OCI-LY7 (cell line): ENCODE results near the gene KCNJ5. TPM values are rescaled to one million over a fixed set of nuclear protein-coding genes. Genes with fewer than 3 reads are reported as not detected.

Experiments
- BruUV-seq: library from RNA; stranded (reverse); fragments of 400-500 nt; replicated peaks from 2 replicates; lab custom pipeline; 2021; lab: Mats Ljungman, UMichigan
- CTCF ChIA-PET: fragments of 300-600 bp; sonication (Branson Sonifier 250); formaldehyde crosslinking; loops from one replicate; lab custom pipeline; 2022; ENCODE audit warnings: antibody characterized with exemption; ENCODE audit not compliant: unreplicated experiment; lab: Charles Lee
- POLR2A ChIA-PET: fragments of 300-600 bp; sonication (Branson Sonifier 250); formaldehyde crosslinking; loops from one replicate; lab custom pipeline; 2022; ENCODE audit warnings: antibody characterized with exemption; lab: Charles Lee
- DNase-seq: peaks from one replicate; pipeline ENCODE4 v3.0.0-alpha.2; 2015; ENCODE audit warnings: low spot score
- H2AFZ ChIP-seq: fragments of 200-600 bp; sonication (generic), shearing (Covaris generic); 2 replicates; pipeline ENCODE4 v1.6.1; 2014; ENCODE audit warnings: mild to moderate bottlenecking, antibody characterized with exemption, low read length, moderate library complexity
- H3K27ac ChIP-seq: fragments of 200-600 bp; sonication (generic); 2 replicates; pipeline ENCODE4 v1.5.1; 2014; ENCODE audit warnings: mixed run types, low read depth, mild to moderate bottlenecking, moderate library complexity, low read length, inconsistent platforms; ENCODE audit not compliant: poor library complexity, severe bottlenecking
- H3K36me3 ChIP-seq: fragments of 200-600 bp; sonication (generic); 2 replicates; pipeline ENCODE4 v1.6.1; 2014; ENCODE audit warnings: mild to moderate bottlenecking, antibody characterized with exemption, low read length, moderate library complexity, mixed read lengths; ENCODE audit not compliant: insufficient read depth
- H3K4me1 ChIP-seq: fragments of 200-600 bp; sonication (generic); 2 replicates; pipeline ENCODE4 v1.5.1; 2014; ENCODE audit warnings: mild to moderate bottlenecking, low read length; ENCODE audit not compliant: insufficient read depth, poor library complexity, severe bottlenecking
- H3K4me2 ChIP-seq: fragments of 200-600 bp; sonication (generic); 2 replicates; pipeline ENCODE4 v1.6.1; 2014; ENCODE audit warnings: mild to moderate bottlenecking, low read length
- H3K4me3 ChIP-seq: fragments of 200-600 bp; sonication (generic); 2 replicates; pipeline ENCODE4 v1.5.1; 2014; ENCODE audit warnings: mild to moderate bottlenecking, low read depth, low read length; ENCODE audit not compliant: poor library complexity, severe bottlenecking
- H3K79me2 ChIP-seq: fragments of 200-600 bp; sonication (generic); 2 replicates; pipeline ENCODE4 v1.6.1; 2016; ENCODE audit warnings: low read depth, mild to moderate bottlenecking, low read length, moderate library complexity, mixed read lengths; ENCODE audit not compliant: insufficient read depth
- H3K9me2 ChIP-seq: fragments of 200-600 bp; sonication (generic); 2 replicates; pipeline ENCODE4 v1.6.1; 2016; ENCODE audit warnings: mild to moderate bottlenecking, low read length, mixed read lengths; ENCODE audit not compliant: insufficient read depth
- H3K9me3 ChIP-seq: fragments of 200-600 bp; sonication (generic); 2 replicates; pipeline ENCODE4 v1.6.1; 2014; ENCODE audit warnings: mild to moderate bottlenecking, mixed run types, low read length, mixed read lengths
- H4K20me1 ChIP-seq: fragments of 200-600 bp; sonication (generic); 2 replicates; pipeline ENCODE4 v1.6.1; 2014; ENCODE audit warnings: mild to moderate bottlenecking, antibody characterized with exemption, low read length, moderate library complexity, mixed read lengths; ENCODE audit not compliant: insufficient read depth
- CTCF ChIP-seq: fragments of 200-600 bp; sonication (generic); conservative IDR thresholded peaks from 2 replicates; pipeline ENCODE4 v1.5.1; 2014; ENCODE audit warnings: mild to moderate bottlenecking, antibody characterized with exemption, low read length, moderate library complexity, mixed read lengths
- EZH2phosphoT487 ChIP-seq: fragments of 200-600 bp; sonication (generic); IDR thresholded peaks from 2 replicates; pipeline ENCODE4 v1.6.1; 2018; ENCODE audit warnings: low read depth, borderline replicate concordance, mild to moderate bottlenecking, mixed run types, antibody characterized with exemption, low read length, moderate library complexity, mixed read lengths
- intact Hi-C: fragments of 100-400 bp; cut with micrococcal nuclease; formaldehyde crosslinking; loops from one replicate; pipeline ENCODE4 v1.10.0; 2022; ENCODE audit not compliant: unreplicated experiment
- total RNA-seq, 2 experiments: library from RNA; depleted of rRNA in 1 of 2; stranded (reverse); fragments of >200 nt in 1 of 2; shearing (Covaris generic) in 1 of 2; gene quantifications; 2 replicates each; pipeline ENCODE4 v1.2.3, GENCODE V29; 2014 to 2022

Gene KCNJ5
- total RNA-seq, 2 experiments from 2014 or later, result not detected

DNA sequence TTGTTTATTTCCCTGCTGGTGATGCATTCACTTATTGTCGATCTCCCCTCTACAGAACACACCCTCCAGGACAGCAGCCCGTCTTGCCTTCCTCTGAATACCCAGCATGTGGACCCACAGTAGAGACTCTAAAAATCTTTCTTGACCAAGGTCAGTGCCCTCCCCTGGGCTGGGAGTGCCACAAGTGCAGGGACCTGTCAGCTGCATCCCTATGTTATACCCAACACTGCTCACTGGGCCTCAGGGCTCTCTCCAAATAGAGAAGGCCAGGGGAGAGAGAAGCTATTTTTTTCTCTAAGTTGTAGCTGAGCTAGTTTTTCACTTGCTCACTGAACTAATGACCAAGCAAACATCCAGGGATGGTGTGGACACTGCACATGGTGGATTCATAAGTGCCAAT lies 33.8 kb upstream of the KCNJ5 start:
- H3K4me1 ChIP-seq, result no peaks in the 10 kb centered on the region
- H3K4me3 ChIP-seq, result no peak overlapping the region
- H3K79me2 ChIP-seq, result no peaks in the 10 kb centered on the region
- H3K4me2 ChIP-seq, result no peak overlapping the region
- intact Hi-C loops, result no loop called here
- H3K27ac ChIP-seq, result no peak overlapping the region
- POLR2A ChIA-PET, result interaction anchor here (0.6 to 3.2 kb wide), 6 partner anchors 8 to 513 kb away, joined by 3 to 11 read pairs (median 4); no protein-coding TSS in a partner anchor
- H3K9me3 ChIP-seq, result no peaks in the 10 kb centered on the region
- TF ChIP-seq CTCF (no peak), EZH2phosphoT487 (no peak)
- no peak for DNase-seq
- H3K36me3 ChIP-seq, result no peaks in the 10 kb centered on the region
- BruUV-seq, result no TSS peak
- H2AFZ ChIP-seq, result no peak overlapping the region
- no peaks in the 10 kb centered on the region for H4K20me1 ChIP-seq
- H3K9me2 ChIP-seq, result no peaks in the 10 kb centered on the region
- CTCF ChIA-PET, result interaction anchor here (0.6 to 1.0 kb wide), 2 partner anchors 11 to 227 kb away, joined by 3 read pairs; no protein-coding TSS in a partner anchor

GRCh38 chr11:128859563-128860441 lies 31.4 kb upstream of the KCNJ5 start:
- Histone ChIP-seq H3K4me1 (peaks cover 8% of the 10 kb centered on the region), H3K27ac (no peak overlapping the region), H4K20me1 (no peaks in the 10 kb centered on the region), H3K36me3 (no peaks in the 10 kb centered on the region), H2AFZ (no peak overlapping the region), H3K9me2 (no peaks in the 10 kb centered on the region), H3K79me2 (no peaks in the 10 kb centered on the region), H3K4me3 (no peak overlapping the region), H3K9me3 (no peaks in the 10 kb centered on the region), H3K4me2 (no peak overlapping the region)
- TF ChIP-seq CTCF (peak; percentile 98), EZH2phosphoT487 (no peak)
- intact Hi-C loops, result loop anchor here (1.0 kb wide), 1 partner anchor 29 kb away; no protein-coding TSS in a partner anchor
- ChIA-PET POLR2A (interaction anchor here (3.2 kb wide), 1 partner anchor 11 kb away, joined by 11 read pairs; no protein-coding TSS in a partner anchor), CTCF (no interaction called here)
- peak; percentile 78 for DNase-seq
- BruUV-seq, result no TSS peak
